CD4-positive, alpha-beta T cell treated with Interleukin-6 at 100 ng/mL for 8 hours (primary cell): ENCODE measurements around the gene TLDC2.
"Not testable (repeated sequence)": the region's sequence is repeated elsewhere in the genome, so short reads cannot be mapped to it uniquely, and the experiment has no call there.

Experiments used
- DNase-seq: peaks from one replicate; pipeline ENCODE4 v3.0.0-alpha.2; 2020; ENCODE audit warnings: mixed read lengths, low spot score

Gene TLDC2

DNA sequence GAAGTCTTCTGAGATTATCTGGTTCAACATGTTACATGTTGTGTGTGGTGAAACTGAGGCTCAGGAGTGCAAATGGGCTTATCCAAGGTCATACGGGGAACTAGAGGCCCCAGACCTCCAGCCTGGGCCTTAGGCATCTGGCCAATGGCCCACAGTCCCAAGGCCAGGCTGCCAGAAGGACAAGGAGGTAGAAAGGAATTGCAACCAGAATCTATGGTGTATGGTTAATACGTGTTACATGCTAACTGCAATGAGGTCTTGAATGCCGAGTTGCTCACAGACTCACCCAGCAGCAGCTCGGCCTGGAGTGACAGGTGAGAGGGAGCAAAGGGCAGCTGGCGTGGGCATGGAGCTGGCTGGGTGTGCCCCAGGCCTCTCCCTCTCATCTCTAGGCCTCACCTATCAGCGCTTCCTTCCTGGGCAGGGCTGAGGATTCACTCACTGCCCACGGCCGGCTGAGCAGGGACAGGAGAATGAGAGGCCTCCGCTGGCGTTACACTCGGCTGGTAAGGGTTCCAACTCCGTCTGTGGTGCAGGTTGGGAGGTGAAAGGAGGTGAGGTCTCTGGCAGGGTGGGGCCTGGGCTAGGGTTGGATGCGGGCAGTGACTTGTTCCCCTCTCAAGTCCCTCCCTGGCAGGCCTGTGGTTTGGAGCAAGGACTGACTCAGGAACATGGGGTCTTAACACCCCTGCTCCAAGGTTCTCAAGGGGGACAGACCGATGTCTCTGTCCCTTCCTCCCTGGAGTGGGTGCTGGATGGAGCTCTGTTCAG, at the start of gene TLDC2:
TLDC2 (plus strand) TSS at position 437 of the 771 bp plus-strand sequence; CDS start at position 474, 37 bp downstream.
- DNase-seq, result no peak

GRCh38 chr20:36826554-36827244, 49.2 kb upstream of the TLDC2 start:
- no peak for DNase-seq

- DNase-seq, result no peak
Observed at GRCh38 chr20:36827541-36828279, 48.2 kb upstream of the TLDC2 start.

DNA sequence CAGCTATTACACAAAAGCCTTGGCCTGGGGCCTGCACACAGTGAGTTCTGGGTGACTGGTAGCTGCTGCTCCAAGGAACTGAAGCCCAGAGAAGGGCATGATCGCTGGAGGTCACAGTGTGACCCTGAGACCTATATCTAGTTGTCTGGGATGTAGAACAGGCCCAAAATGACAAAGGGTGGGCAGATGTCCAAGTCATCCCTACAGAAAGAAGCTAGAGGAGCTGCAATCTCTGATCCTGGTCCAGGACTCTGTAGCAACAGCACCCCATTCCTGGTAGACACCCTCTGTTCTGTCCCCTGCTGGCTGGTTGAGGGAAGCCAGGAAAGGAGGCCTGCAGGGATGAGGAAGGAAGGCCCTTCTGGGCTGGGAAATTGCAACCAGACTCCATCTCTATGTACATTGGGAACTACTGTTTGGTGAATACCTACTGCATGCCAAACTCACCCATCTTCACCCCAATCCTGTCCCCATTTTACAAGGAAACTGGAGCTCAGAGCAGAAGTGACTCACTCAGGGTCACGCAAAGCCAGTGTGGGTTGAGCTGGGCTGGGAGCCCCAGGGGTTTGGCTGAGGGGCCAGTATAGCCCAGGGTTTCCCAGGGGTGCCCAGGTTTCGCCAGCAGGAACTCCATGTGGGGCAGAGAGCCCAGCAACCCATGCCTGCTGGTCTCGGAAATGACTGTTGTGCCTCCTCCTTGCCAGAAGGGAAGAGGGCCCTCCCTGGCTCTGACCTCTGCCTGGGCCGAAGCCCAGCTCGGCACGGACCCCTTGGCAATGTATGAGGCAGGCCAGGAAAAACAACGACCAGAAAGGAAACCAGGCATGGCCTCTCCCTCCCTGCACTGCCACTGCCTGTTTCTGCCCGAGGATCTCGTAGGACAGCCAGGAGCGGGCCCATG, 44.9 kb upstream of the TLDC2 start:
- no peak for DNase-seq

- DNase-seq, result no peak
Observed at GRCh38 chr20:36832791-36833190, 43.1 kb upstream of the TLDC2 start.

DNA sequence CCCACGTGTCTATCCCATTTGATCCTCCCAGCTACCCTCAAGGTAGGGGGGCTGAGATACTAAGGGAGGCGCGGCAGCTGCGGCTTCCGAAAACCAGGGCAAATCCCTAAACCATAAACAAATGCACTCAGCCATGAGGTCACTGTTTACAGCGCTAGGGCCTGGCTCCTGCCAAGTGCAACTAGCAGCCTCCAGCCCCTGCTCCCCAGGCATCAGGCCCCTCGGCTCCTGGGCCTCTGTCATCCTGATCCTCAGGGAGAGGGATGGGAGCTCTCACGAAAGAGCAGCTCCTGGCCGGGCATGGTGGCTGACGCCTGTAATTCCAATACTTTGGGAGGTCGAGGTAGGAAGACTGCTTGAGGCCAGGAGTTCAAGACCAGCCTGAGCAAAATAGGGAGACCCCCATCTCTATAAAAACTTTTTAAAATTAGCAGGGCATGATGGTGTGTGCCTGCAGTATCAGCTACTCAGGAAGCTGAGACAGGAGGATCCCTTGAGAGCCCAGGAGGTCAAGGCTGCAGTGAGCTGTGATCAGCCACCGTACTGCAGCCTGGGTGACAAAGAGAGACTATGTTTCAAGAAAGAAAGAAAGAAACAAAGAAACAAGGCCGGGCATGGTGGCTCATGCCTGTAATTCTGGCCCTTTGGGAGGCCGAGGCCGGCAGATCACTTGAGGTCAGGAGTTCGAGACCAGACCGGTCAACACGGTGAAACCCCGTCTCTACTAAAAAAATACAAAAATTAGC, 42.5 kb upstream of the TLDC2 start:
- DNase-seq, result no peak

- DNase-seq, result no peak
Observed at GRCh38 chr20:36835025-36835424, 40.9 kb upstream of the TLDC2 start.

DNA sequence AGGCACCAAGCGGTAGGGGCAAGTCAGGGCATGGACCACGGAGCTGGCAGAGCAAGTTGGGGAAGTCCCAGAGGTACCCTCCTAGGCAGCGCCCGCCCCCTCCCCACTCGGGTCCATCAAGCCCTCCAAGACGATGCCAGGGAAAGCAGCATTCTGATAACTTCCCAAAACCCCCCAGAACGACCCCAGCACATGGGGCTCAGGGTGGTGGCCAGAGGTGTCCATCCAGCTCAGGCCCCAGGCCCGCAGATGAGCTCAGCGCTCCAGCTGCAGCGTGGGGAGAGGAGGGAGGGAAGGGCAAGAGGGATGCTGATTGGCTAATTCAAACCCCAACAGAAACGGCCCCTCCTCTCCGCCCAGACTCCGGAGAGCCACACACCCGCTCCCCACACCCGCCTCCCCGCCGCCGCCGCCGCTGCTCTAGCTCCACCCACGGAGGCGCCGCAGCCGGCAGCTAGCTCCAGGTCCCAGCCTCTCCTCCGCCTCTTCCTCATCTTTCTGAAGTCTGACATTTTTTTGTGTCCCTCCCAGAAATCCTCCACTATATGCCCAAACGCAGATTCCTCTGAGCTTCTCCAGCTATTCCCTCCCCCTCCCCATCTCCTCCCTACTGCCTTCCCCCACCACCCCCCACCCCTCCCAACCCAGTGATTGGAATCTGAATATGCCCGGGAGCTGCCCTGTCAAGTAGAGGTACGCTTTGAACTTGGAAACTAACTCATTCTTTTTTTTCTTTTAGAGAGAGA, 40.3 kb upstream of the TLDC2 start:
- DNase-seq, result peak; percentile 86

DNA sequence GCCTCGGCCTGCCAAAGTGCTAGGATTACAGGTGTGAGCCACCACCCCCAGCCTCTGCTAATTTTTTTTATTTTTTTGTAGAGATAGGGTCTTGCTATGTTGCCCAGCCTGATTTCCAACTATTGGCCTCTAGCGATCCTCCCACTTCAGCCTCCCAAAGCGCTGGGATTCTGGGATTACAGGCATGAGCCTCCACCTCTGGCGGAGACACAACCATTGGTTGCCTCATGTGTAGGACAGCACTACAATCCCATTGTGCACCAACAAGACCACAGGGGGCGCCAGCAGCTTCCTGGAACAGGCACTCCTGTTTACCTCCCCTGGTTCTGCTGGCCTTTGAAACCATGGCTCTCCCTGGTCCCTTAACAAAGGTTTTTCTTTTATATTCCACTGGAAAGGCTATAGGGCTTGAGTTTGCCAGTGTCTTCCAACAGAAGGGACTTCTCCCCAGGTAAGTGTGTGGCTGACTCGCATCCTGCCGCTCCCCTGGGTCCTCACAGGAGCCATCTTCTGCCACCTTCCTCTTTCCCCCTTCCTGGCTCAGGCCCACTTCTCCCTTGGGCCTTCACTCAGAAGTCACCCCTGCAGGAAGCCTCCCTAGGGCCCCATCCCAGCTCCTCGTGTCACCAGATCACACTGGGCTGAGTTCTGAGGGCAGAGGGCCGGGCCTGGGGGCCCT, 39.2 kb upstream of the TLDC2 start:
- DNase-seq, result no peak

- not testable (repeated sequence) for DNase-seq
Observed at GRCh38 chr20:36838376-36838775, 37.6 kb upstream of the TLDC2 start.

DNA sequence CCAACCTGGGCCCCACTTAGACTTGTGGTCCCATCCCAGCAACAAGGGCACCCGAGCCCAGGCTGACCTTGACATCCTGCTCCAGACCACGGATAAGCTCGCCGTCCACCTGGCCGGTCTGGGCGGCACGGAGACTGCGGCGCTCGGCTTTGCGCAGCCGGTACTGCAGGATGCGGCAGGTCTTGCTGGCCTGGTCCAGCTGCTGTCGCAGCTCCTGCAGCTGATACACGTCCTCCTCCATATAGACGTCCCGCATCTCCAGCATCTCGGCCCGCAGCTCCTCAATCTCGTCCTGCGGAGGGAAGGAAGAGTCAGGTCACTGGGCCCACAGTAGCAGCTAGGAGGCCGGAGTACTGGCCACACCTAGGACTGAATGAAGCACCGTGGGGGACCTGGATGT, 36.8 kb upstream of the TLDC2 start:
- DNase-seq, result no peak

GRCh38 chr20:36841030-36841429, 34.9 kb upstream of the TLDC2 start:
- DNase-seq, result not testable (repeated sequence)

GRCh38 chr20:36845288-36845971, 30.5 kb upstream of the TLDC2 start:
- no peak for DNase-seq

DNA sequence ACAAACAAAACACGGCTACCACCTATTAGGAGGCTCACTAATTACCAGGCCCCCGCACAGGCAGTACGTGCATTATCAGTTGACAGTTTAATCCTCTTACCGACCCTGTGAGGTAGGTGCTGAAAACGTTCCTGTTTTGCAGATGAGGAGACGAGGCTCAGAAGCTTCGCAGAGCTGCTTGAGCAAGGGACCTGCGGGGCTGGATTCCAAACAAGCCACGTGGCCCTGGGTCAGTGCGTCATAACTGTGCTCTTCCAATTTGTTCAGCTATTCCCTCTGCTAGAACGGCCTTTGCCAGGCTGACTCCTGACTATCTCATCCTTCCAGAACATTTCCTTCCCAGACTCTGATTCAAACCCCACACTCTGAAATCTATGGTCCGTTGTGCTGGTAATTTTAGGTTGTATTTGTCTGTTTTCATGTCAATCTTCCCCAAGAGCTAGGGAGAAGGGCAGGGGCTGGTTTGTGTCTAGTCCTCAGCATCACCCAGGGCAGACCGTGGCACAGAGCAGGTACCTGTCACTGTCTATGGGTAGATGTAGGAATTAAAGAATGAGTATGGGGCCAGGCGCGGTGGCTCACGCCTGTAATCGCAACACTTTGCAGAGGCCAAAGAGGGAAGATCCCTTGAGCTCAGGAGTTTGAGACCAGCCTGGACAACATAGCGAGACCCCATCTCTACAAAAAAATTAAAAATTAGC, 28.8 kb upstream of the TLDC2 start:
- DNase-seq, result no peak

DNA sequence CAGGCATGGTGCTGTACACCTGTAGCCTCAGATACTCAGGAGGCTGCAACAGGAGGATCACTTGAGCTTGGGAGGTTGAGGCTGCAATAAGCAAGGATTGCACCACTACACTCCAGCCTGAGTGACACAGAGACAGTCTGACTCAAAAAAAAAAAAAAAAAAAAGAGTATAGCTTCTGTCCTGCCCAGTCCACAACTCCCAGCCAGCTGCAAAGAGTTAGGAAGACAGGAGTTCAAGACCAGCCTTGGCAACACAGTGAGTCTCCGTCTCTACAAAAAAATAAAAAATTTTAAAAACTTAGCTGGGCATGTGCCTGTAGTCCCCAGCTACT, 28.3 kb upstream of the TLDC2 start:
- no peak for DNase-seq

DNA sequence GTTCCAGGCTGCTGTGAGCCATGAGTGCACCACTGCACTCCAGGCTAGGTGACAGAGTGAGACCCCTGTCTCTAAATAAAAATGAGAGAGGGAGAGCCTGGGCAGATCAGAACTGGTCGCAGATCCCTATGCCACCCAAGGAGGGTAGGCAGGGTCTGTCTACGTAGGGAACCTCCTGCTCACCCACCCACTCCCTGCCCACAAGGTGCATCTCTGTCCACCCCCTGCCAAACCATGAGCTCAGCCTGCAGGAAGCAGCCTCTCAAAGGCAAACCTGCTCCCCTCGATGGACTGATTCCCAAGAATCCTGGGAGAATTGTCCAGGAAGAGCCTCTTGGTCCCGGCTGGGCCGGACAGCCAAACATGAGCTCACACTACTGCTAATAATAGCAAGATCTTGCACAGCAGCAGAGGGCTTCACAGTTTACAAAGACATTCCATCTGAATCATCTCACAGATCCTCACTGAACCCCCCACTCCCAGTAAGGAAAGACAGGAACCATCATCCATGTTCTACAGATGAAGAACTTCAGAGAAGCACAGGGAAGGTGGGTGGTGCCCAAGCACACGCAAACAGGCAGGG, 27.8 kb upstream of the TLDC2 start:
- no peak for DNase-seq

- DNase-seq, result no peak
Observed at GRCh38 chr20:36848677-36849076, 27.3 kb upstream of the TLDC2 start.

- no peak for DNase-seq
Observed at GRCh38 chr20:36849333-36850065, 26.4 kb upstream of the TLDC2 start.
